Stimulated activated memory B cell treated with anti-CD40 and anti-IgM and Interleukin-4, amounts not matched to agents 10 μg/mL and 1 μg/mL and 100 μg/mL, for 72 hours (primary cell): Measurements from ENCODE around the gene ZFP91.
A peak's percentile ranks its signal among the peaks of the same experiment; 100 is the strongest.

Experiments used
- ATAC-seq: fragments of 150-1000 bp; cut with Tn5 transposase; 2 replicates; pipeline ENCODE4 v1.10.0; 2021
- H3K27ac Mint-ChIP-seq: one replicate; pipeline ENCODE4 v1.8.0; 2022; ENCODE audit warnings: mild to moderate bottlenecking, mixed read lengths
- H3K27me3 Mint-ChIP-seq: one replicate; pipeline ENCODE4 v1.8.0; 2022; ENCODE audit warnings: mixed read lengths
- H3K36me3 Mint-ChIP-seq: one replicate; pipeline ENCODE4 v1.8.0; 2022; ENCODE audit warnings: mixed read lengths
- H3K4me1 Mint-ChIP-seq: one replicate; pipeline ENCODE4 v1.8.0; 2022; ENCODE audit warnings: mixed read lengths
- H3K4me3 Mint-ChIP-seq: one replicate; pipeline ENCODE4 v1.8.0; 2022; ENCODE audit warnings: mild to moderate bottlenecking, moderate library complexity, mixed read lengths
- H3K9me3 Mint-ChIP-seq: one replicate; pipeline ENCODE4 v1.8.0; 2022; ENCODE audit warnings: mixed read lengths

Gene ZFP91

DNA sequence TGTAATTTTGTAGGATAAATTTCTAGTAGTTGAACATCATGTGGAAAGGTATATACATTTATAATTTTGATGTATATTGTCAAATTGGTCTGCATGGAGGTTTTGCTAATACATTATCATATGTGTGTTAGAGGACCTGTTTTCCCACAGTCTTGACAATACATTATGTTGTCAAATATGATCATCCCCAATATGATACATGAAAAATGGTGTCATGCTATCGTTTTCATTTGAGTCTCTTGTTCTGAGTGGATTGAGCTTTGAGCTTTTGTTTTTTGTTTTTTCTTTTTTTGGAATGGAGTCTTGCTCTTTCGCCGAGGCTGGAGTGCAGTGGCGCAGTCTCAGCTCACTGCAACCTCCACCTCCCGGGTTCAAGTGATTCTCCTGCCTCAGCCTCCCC lies 29.5 kb downstream of the ZFP91 start:
- Mint-ChIP-seq H3K9me3 (no peaks in the 10 kb centered on the region), H3K4me1 (peaks cover 61% of the 10 kb centered on the region), H3K27ac (peak overlapping the region; percentile 30), H3K36me3 (peaks cover 63% of the 10 kb centered on the region), H3K27me3 (no peaks in the 10 kb centered on the region), H3K4me3 (no peak overlapping the region)
- no peak for ATAC-seq

DNA sequence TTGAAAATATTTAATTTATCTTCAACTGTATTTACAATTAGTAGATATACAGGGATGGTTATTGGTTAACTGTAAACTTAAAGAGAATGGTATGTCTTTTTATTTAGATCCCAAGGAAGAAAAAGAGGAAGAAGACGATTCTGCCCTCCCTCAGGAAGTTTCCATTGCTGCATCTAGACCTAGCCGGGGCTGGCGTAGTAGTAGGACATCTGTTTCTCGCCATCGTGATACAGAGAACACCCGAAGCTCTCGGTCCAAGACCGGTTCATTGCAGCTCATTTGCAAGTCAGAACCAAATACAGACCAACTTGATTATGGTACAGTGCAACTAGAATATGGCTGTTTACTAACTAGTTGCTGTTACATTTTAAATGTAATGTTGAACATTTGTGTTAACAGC lies 30.9 kb downstream of the ZFP91 start:
- Mint-ChIP-seq H3K36me3 (peaks cover 61% of the 10 kb centered on the region), H3K4me1 (peaks cover 59% of the 10 kb centered on the region)

DNA sequence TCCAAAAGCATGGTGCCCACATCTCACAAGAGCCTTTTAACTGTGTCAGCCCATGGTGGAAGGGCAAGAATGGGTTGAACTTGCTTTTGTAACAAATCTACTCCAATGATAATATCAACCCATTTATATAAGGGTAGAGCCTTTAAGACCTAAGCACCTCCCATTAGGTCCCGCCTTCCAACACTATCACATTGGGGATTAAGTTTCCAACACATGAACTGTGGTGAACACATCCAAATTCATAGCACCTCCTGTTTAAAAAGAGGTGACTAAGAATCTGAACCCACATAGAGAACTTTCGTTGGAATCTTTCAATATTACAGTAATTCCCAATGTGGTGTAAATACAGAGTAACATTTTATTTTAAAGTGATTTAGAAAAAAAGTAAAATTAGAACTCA lies 34.4 kb downstream of the ZFP91 start:
- H3K4me1 Mint-ChIP-seq: peaks cover 44% of the 10 kb centered on the region
- no peak for ATAC-seq
- peaks cover 60% of the 10 kb centered on the region for H3K36me3 Mint-ChIP-seq
- no peaks in the 10 kb centered on the region for H3K27me3 Mint-ChIP-seq
- H3K27ac Mint-ChIP-seq: no peak overlapping the region
- no peaks in the 10 kb centered on the region for H3K9me3 Mint-ChIP-seq
- no peak overlapping the region for H3K4me3 Mint-ChIP-seq

More for the DNA sequence above, 30.9 kb downstream of the ZFP91 start:
- peak; percentile 70 for ATAC-seq
- Mint-ChIP-seq H3K4me3 (peak overlapping the region; percentile 18), H3K27ac (peak overlapping the region; percentile 48), H3K27me3 (no peaks in the 10 kb centered on the region), H3K9me3 (no peaks in the 10 kb centered on the region)

DNA sequence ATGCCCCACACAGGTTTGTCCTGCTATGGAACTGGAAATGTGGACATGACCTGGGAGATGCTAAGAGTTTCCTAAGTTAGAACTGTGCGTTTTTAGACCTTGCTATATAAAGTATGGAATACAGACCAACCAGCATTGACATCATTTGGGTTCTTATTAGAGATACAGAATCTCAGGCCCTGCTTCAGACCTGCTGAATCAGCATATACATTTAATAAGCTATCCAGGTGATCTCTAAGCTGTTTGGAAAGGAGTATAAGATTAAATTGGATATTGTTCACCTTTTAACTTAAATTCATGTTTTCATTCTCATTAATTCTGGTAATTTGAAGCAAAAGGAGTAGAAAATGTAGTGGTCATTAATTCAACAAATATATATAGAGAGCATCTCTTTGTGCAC lies 36.7 kb downstream of the ZFP91 start:
- peaks cover 27% of the 10 kb centered on the region for H3K4me1 Mint-ChIP-seq
- H3K36me3 Mint-ChIP-seq: peaks cover 74% of the 10 kb centered on the region
- ATAC-seq: no peak
- H3K27ac Mint-ChIP-seq: peak overlapping the region; percentile 41
- no peaks in the 10 kb centered on the region for H3K27me3 Mint-ChIP-seq
- no peak overlapping the region for H3K4me3 Mint-ChIP-seq
- no peaks in the 10 kb centered on the region for H3K9me3 Mint-ChIP-seq

DNA sequence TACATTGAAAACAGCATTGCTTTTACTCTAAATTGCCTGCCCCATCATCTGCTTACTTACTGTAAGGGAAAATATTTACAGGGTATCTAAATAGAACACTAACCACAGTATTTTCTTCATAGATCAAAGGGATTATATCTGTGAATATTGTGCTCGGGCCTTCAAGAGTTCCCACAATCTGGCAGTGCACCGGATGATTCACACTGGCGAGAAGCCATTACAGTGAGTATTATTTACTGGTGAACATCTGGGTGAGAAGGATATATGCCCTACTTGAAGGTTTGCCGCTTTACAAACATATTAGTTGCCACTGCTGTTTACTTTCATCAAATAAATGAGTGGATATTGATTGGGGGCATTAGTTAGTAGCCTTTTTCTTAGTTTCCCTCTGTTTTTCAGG lies 37.7 kb downstream of the ZFP91 start:
- no peak for ATAC-seq
- Mint-ChIP-seq H3K36me3 (peaks cover 63% of the 10 kb centered on the region), H3K4me3 (no peak overlapping the region), H3K27me3 (no peaks in the 10 kb centered on the region), H3K27ac (peak overlapping the region; percentile 75), H3K9me3 (no peaks in the 10 kb centered on the region), H3K4me1 (peaks cover 22% of the 10 kb centered on the region)

DNA sequence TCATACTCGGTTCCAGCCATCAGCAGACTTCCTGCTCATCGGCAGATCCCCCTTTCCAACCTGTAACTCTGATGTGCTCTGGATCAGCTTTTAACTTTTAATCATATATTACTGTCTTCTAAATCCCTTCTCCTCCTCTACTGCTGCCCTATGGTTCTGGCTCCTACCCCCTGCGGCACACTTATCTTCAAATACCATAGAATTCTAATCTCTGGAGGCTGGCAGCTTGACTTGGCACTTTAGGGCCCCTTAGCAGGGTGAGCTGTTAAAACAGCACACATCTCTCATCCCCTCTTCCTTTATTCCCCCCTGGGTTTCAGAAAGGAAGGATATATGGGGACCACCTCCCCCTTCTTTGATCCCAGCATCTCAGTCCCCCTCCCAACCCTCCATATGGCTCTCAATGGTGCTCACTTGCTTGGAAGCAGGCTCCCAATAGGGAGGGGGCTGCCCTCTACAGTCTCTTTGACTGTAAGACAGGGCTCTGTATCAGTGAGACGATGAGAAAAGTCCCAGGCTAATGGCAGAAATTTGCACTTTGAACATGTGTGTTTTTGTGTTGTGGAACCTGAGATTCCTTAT lies 39.2 kb downstream of the ZFP91 start:
- H3K27ac Mint-ChIP-seq: peak overlapping the region; percentile 75

DNA sequence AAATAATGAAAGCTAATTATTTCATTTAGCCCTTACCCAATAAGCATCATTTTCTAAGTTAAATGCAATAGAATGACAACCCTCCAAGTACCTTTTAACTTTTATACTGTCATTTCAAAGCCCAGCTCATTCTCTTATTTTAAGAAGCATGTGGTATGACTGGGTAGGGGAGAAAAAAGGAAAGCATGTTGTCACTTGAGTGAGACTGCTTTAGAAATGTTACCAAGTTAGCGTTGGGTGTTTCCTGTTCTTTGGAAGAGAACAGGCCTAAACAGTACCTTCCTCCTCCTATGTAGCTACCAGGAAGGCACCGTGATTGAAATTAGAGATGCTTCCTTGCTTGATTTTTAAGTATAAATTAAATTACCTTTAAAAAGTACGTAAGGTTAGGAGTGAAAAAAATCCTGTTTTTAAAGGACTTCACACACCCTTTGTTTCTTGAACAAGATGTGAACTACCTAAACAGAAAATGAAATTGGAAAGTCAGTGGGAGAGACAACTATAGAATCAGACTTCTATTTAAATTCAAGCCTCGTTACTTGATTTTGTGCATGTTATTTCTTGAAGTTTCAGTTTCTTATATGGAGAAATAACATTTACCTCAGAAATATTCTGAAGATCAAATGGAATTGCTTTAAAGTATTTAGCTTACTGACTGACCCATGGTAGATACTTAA lies 42.9 kb downstream of the ZFP91 start:
- Mint-ChIP-seq H3K27ac (no peak overlapping the region), H3K4me3 (no peak overlapping the region), H3K27me3 (no peaks in the 10 kb centered on the region), H3K4me1 (peaks cover 25% of the 10 kb centered on the region), H3K9me3 (no peaks in the 10 kb centered on the region), H3K36me3 (peaks cover 68% of the 10 kb centered on the region)
- no peak for ATAC-seq

More for the DNA sequence above, 39.2 kb downstream of the ZFP91 start:
- Mint-ChIP-seq H3K9me3 (no peaks in the 10 kb centered on the region), H3K4me1 (peaks cover 21% of the 10 kb centered on the region), H3K27me3 (no peaks in the 10 kb centered on the region), H3K4me3 (no peak overlapping the region), H3K36me3 (peaks cover 68% of the 10 kb centered on the region)
- ATAC-seq: no peak

DNA sequence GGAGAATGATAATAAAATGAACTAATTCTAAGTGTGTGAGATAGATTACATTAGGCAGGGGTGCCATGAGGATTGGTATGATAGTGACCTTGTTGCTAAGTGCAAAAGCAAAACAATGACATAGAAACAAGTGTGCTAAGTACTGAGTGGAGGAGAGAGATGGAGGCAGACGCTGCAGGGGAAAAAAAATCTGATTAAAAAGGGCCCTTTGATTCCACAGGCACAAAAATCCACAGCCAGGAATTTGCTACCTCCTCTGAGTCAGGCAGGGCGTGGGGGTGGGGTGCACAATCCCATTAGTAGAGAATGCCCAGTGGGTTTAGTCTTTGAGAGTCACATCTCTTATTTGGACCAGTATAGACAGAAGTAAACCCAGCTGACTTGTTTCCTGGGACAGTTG lies 43.5 kb downstream of the ZFP91 start, which contains the start of gene CNTF:
CNTF (plus strand) TSS at position 322 of the 400 bp plus-strand sequence. CDS start 88 bp downstream, outside the sequence.
- no peak for ATAC-seq
- H3K4me3 Mint-ChIP-seq: no peak within 1 kb of the TSS
- H3K36me3 Mint-ChIP-seq: peaks cover 68% of the 10 kb centered on the region
- peaks cover 29% of the 10 kb centered on the region for H3K4me1 Mint-ChIP-seq
- no peaks in the 10 kb centered on the region for H3K9me3 Mint-ChIP-seq
- no peaks in the 10 kb centered on the region for H3K27me3 Mint-ChIP-seq
- no peak within 1 kb of the TSS for H3K27ac Mint-ChIP-seq

DNA sequence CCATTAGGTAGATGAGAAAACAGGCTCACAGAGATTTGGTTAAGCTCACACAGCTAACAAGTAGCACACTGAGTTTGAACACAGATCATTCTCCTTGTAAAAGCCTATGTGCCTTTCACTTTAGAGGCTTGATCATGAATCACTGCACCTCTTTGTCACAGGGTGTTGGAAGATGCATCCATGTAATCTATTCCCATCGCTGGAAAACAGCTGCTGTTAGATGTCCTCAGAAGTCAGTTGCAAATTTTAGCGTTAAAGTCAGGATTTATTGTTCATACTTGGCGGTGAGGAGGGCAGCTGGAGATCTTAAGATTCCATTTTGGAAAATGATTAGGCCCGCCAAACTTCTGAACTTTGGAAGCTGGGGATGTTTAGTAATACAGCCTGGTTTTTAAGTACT lies 46.2 kb downstream of the ZFP91 start:
- no peak for ATAC-seq
- Mint-ChIP-seq H3K4me1 (peaks cover 27% of the 10 kb centered on the region), H3K4me3 (no peak overlapping the region), H3K9me3 (no peaks in the 10 kb centered on the region), H3K36me3 (peaks cover 48% of the 10 kb centered on the region), H3K27ac (no peak overlapping the region), H3K27me3 (no peaks in the 10 kb centered on the region)

DNA sequence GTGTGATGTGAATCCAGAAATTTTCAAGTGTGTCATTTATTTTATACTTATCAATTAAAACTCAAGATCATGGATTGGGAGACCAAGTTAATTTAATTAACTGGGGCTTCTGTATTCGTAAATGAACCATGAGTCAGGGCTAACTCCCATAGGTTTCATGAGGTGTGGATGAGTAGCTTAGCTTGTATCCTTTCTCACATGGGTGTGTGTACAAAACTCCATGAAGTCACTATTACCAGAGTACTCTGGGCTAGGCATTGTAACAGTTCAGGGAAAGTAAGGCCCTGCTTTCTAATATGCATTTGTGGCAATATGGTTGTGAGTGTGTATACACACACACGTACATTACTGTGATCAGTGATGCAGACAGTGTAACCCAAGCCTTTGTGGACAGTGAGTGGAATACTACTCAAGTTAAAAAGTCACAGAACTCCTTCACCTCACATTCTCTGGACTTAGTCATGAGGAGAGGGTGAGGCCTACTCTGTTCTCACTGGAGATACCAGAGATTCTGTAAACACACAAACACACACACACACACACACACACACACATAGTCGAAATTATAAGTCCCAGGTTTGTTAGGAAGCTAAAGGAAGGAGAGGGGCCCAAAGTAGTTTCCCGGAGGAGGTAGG lies 47.1 kb downstream of the ZFP91 start:
- H3K27me3 Mint-ChIP-seq: no peaks in the 10 kb centered on the region
- peaks cover 27% of the 10 kb centered on the region for H3K4me1 Mint-ChIP-seq
- H3K9me3 Mint-ChIP-seq: no peaks in the 10 kb centered on the region
- H3K36me3 Mint-ChIP-seq: peaks cover 43% of the 10 kb centered on the region
- ATAC-seq: no peak
- no peak overlapping the region for H3K4me3 Mint-ChIP-seq
- H3K27ac Mint-ChIP-seq: no peak overlapping the region

DNA sequence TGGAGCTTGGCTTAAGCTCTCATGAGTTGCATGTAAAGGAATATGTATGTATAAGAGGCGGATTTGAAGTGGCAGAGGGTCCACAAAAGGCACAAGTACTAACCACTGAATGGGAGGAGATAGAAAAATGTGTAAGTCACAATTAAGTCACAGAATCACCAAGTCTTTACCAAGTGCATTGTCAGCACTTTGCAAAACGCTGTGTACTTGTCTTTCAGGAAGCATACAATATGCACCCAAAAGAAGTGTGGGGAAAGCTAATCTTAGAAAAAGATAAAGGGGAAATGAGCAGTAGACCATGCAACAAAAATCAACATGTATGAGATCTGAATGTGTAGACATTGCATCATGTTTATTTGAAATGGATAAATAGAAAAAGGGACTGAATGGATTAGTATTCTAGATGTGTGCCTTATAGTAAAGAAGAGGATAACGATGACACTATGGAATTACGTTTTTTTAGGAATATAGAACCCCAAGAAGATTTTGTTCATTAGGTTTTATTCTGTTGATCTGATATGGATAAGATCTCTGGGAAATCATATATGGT lies 48.1 kb downstream of the ZFP91 start:
- Mint-ChIP-seq H3K9me3 (no peaks in the 10 kb centered on the region), H3K4me3 (peak overlapping the region; percentile 9), H3K4me1 (peaks cover 27% of the 10 kb centered on the region), H3K36me3 (peaks cover 50% of the 10 kb centered on the region), H3K27ac (peak overlapping the region; percentile 52), H3K27me3 (no peaks in the 10 kb centered on the region)
- ATAC-seq: no peak

DNA sequence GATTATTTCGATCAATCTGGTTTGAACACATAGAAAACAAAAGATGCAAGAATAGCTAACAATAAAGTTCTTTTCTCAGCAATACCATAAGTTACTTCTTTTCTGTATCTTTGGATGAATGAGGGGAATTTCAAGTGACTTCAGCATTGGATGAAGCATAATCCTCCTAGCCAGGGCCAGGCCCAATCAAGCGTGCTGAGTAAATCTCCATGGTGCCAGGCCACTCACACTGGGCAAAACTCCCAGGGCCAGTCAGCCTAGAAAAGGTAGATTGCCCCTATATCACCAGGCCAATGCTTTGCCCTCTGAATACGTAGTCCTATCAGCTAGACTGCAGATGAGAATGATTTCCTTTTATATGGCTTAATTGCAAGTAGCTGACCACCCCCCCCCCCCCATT lies 49.6 kb downstream of the ZFP91 start:
- no peak overlapping the region for H3K27ac Mint-ChIP-seq
- no peak overlapping the region for H3K4me3 Mint-ChIP-seq
- no peaks in the 10 kb centered on the region for H3K9me3 Mint-ChIP-seq
- H3K36me3 Mint-ChIP-seq: peaks cover 36% of the 10 kb centered on the region
- no peaks in the 10 kb centered on the region for H3K27me3 Mint-ChIP-seq
- H3K4me1 Mint-ChIP-seq: peaks cover 27% of the 10 kb centered on the region
- ATAC-seq: no peak

DNA sequence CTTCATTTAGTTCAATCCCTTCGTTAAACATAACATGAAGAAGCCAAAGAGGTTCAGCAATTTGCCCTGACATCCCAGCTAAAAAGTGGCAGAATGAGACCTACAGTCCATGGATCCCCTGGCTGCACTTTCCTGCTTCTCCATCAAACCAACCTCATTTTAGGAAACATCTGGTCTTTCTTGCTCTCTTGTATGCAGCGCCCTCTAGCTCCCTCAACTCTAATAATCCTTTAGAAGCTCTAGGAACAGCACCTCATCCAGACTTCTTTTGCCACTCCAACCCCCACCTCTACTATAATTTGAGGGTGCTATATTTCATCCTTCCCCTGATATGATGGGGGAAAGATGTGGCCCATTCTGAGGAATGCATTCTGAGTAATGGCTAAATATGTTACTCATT lies 51.0 kb downstream of the ZFP91 start:
- H3K27me3 Mint-ChIP-seq: no peaks in the 10 kb centered on the region
- peaks cover 23% of the 10 kb centered on the region for H3K36me3 Mint-ChIP-seq
- H3K4me1 Mint-ChIP-seq: peaks cover 22% of the 10 kb centered on the region
- no peak overlapping the region for H3K4me3 Mint-ChIP-seq
- peak; percentile 47 for ATAC-seq
- no peaks in the 10 kb centered on the region for H3K9me3 Mint-ChIP-seq
- H3K27ac Mint-ChIP-seq: no peak overlapping the region

DNA sequence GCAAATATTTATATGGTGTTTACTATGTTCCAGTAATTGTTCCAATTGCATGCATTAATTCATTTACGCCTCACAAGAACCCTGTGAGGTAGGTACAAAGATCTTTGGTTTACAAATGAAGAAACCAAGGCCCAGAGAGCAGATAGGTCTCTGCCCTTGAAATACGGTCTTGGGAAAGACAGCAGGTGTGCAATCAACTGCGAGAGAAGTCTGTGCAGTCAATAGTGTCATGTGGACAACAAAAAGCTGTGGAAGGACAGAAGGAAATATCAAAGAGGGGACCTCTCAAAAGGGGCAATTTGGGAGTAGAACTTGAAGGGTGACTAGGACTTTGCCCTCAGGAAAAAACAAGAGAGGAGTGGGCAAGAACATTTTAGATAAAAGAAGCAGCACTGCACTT lies 52.5 kb downstream of the ZFP91 start:
- H3K27ac Mint-ChIP-seq: no peak overlapping the region
- no peaks in the 10 kb centered on the region for H3K9me3 Mint-ChIP-seq
- ATAC-seq: no peak
- peaks cover 23% of the 10 kb centered on the region for H3K36me3 Mint-ChIP-seq
- H3K4me3 Mint-ChIP-seq: no peak overlapping the region
- H3K4me1 Mint-ChIP-seq: peaks cover 17% of the 10 kb centered on the region
- no peaks in the 10 kb centered on the region for H3K27me3 Mint-ChIP-seq

DNA sequence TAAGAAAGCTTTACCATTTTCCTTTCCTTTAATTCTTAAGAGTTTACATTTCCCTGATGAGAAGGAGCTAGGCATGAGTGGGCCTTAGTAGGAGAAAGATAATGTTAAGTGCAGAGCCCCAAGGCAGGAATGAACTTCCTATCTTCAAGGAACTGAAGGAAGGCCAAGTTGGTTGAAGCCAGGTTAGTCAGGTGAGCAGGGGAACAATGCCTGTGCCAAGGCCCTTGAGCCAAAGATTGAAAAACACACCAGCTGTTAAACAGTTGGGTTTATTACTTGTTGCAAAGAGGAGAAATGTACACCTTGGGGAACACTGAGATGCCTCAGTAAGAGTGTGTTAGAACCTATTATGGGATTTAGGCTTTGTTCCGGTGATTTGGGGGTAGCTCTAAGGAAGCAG lies 53.6 kb downstream of the ZFP91 start:
- H3K4me1 Mint-ChIP-seq: peaks cover 6% of the 10 kb centered on the region
- H3K9me3 Mint-ChIP-seq: no peaks in the 10 kb centered on the region
- H3K4me3 Mint-ChIP-seq: no peak overlapping the region
- ATAC-seq: no peak
- H3K27me3 Mint-ChIP-seq: no peaks in the 10 kb centered on the region
- H3K36me3 Mint-ChIP-seq: peaks cover 14% of the 10 kb centered on the region
- no peak overlapping the region for H3K27ac Mint-ChIP-seq

DNA sequence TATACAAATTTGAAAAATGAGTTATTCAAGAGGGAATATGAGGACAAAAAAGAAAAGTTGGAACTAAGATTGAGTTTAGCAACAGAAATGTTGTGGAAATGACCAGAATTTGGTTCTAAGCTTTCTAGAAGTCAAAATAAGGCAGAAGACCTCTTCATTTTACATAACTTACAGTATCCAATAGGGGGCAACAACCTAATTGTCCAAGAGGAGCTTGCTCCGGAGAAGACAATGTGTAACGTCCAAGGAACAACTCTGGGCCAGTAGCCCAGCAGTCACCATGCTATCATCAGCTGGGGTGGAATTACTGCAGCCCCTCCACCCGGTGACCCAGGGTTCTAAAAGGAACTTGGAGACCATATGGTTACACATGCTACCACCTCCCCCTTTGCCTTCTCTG lies 57.7 kb downstream of the ZFP91 start:
- Mint-ChIP-seq H3K27me3 (no peaks in the 10 kb centered on the region), H3K9me3 (no peaks in the 10 kb centered on the region), H3K4me1 (peaks cover 19% of the 10 kb centered on the region), H3K36me3 (peaks cover 4% of the 10 kb centered on the region), H3K4me3 (no peak overlapping the region), H3K27ac (no peak overlapping the region)
- no peak for ATAC-seq
